SKM-1 (cell line): Measurements from ENCODE around the gene POLR3A.

Experiments used
- DNase-seq: peaks from one replicate; lab custom pipeline; 2025; ENCODE audit not compliant: unreplicated experiment; lab: John Stamatoyannopoulos, UW

POLR3A gene

GRCh38 chr10:77983384-77984341 lies 45.7 kb downstream of the POLR3A start:
- DNase-seq = peak; percentile 36

DNA sequence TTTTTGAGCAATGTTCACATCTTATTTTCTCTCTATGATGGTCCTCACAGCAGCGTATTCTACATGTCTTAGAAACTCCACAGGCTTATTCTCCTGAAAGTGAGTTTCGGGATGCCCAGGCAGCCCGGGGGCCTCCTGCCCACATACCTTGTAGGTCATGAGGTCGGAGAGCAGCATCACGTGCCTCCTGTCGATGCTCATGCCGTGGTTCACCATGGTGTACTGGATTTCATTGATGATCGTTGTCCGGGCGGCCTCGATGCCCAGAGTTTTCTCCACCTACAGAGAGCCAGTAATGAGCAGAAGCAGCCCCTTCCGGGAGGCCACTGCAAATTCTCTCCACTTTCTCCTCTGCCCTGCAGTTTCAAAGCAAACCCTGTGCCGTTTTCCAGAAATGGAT lies 48.0 kb downstream of the POLR3A start:
- no peak for DNase-seq

- DNase-seq = no peak
Observed at GRCh38 chr10:77979221-77979620, 50.1 kb downstream of the POLR3A start.

DNA sequence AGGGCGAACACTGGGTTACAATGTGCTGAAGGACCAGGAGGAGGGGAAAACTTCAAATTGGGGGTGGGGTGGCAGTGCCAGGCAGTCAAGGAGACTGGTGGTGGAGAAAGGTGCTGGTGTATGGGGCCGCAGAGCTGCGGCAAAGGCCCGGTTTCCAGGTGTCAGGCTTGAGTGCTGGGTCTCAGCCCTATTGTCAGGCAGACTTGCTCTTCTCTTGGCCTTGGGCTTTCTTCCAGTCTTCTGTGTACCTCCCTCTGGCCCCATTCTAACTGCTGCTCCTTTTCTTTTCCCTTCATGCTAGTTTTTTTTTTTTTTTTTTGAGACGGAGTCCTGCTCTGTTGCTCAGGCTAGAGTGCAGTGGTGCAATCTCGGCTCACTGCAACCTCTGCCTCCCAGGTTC lies 51.0 kb downstream of the POLR3A start:
- no peak for DNase-seq

DNA sequence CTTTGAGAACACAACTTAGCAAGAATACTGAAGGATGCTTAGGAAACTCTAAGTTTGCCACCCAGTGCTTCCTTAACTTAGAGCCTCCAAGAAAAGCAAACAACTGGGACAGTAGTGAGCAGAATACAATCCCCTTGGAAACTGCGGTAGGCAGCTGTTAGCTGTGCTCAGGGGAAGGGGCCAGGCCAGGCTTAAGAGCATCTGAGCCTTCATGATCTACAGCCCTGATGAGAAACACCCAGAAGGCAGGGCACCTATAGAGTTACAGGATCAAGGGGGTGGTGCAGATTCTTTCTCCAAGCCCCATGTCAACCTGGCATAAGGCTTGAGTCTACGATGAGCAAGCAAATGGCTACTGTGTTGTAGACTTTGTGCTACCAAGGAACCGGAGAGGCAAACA lies 51.4 kb downstream of the POLR3A start:
- DNase-seq = no peak

- DNase-seq = no peak
Observed at GRCh38 chr10:77977016-77977415, 52.3 kb downstream of the POLR3A start.

GRCh38 chr10:77975086-77975666 lies 54.1 kb downstream of the POLR3A start:
- DNase-seq = no peak

DNA sequence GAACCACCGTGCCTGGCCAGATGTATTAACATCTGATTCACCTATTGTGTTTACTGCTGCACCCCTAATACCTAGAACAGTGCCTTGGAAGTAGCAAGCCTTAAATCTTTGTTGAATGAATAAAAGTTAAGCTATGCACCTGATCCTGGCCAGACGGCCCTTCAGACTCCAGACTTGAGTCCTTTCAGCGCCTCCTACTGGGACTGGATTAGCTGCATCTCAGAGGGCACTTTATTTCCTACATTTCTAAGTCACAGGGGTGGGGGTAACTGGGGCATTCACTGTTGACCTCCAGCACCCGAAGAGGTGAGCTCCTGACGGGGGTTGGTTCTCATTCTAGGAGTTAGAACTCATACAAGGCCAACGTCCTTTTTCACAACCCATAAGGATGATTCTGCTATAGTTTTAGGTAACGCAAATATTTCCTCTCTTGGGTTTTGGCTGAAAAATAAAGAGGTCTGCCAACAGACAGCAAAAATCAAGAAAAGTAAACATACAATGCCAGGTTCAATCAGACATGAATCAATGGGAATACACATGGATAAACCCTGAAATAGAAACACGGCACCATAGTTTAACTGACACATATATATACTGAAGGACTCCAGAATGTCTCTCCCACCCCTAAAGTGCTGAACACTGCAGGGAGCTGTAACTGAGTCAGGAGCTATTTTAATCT lies 54.8 kb downstream of the POLR3A start:
- DNase-seq = no peak

- DNase-seq = no peak
Observed at GRCh38 chr10:77973276-77973675, 56.0 kb downstream of the POLR3A start.

GRCh38 chr10:77972148-77972547 lies 57.2 kb downstream of the POLR3A start:
- no peak for DNase-seq

GRCh38 chr10:77971804-77972144 lies 57.5 kb downstream of the POLR3A start:
- DNase-seq = no peak

DNA sequence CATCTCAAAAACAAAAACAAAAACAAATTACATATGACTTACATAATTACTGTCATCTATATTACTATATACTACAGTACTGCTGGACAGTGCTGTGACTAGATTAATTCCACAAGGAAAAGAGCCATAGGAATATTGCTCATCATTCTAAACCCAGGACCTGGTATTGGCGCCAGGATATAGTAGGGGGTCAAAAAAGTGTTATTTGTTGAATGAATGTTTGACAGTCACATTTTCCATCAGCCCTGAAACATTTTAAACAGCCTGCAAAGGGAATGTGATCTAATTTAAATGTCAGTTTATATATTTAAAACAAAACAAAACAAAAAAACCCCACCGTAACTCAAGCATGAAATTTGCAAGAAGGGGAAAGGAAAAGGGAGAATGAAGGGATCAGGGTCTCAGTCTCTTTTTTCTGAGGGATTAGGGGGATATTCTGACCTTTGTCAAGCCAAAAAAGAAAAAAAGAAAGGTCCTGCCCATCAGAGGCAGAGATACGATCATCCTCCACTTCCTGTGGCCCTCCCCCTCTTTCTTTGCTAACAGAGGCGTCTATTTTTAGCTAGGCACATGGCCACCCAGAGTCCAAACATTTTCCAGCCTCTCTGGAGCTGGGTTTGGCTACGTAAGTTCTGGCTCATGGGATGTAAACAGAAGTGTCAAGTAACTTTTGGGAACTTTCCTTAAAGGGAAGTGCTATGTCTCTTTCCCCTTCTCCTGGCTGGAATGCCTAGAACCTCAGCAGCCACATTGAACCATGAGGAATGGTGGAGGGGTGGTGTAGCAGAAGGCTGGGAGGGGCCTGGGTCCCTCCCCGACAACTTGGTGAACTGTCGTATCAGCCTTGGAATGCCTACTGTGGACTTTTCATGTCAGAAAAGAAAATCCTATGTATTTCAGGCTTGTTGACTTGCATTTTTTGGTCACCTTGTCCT lies 58.2 kb downstream of the POLR3A start:
- no peak for DNase-seq

DNA sequence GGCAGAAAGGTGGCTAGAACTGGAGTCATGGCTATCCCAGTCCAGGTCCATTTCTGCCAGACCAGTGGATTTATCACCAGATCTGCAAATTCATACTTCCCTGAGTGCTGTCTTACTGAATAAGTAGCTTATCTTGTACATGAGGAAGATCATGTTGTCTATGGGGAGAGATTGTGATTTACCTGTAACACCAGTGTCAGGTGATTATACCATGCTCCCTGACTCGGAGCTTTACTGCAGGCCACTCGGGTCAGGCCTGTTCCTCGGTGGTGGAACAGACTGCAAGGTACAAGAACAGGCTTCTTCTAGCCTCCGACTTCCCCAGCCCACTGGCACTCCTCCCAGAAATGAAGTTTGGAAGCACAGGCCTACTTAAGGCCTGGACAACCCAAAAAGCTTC lies 60.2 kb downstream of the POLR3A start:
- no peak for DNase-seq

DNA sequence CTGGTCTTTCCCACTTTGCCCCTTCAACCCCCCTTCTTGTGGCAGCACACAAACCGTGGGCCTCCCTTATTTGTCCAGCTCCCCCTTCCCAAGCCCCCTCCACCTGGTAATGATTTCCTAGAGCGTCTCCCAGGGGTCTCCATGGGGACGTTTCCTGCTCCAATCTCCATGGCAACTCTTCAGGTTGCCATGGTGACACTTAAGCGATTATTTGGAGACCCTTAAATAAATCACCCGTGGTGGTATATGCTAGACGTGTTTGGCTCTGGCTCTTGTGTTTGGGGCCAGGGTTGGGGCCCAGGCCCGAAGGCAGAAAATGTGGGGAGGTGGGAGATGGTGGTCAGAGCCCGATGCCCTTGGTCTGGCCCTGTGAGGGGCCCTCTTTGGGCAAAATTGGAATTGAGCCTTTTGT lies 61.7 kb downstream of the POLR3A start:
- DNase-seq = no peak

- DNase-seq = no peak
Observed at GRCh38 chr10:77965294-77965693, 64.0 kb downstream of the POLR3A start.

GRCh38 chr10:77964811-77965210 lies 64.5 kb downstream of the POLR3A start:
- no peak for DNase-seq

DNA sequence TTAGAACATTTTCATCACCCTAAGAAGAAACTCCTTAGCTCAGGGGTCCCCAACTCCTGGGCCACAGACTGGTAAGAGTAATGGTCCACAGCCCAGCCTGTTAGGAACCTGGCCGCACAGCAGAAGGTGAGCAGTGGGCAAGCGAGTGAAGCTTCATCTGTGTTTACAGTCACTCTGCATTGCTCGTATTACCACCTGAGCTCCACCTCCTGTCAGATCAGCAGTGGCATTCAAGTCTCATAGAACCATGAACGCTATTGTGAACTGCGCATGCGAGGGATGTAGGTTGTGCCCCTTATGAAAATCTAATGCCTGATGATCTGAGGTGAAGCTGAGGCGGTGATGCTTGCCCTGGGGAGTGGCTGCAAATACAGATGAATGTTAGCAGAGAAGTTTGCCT lies 65.4 kb downstream of the POLR3A start:
- no peak for DNase-seq

GRCh38 chr10:77962350-77963146 lies 66.8 kb downstream of the POLR3A start:
- DNase-seq = no peak

GRCh38 chr10:77961668-77962067 lies 67.6 kb downstream of the POLR3A start:
- no peak for DNase-seq

DNA sequence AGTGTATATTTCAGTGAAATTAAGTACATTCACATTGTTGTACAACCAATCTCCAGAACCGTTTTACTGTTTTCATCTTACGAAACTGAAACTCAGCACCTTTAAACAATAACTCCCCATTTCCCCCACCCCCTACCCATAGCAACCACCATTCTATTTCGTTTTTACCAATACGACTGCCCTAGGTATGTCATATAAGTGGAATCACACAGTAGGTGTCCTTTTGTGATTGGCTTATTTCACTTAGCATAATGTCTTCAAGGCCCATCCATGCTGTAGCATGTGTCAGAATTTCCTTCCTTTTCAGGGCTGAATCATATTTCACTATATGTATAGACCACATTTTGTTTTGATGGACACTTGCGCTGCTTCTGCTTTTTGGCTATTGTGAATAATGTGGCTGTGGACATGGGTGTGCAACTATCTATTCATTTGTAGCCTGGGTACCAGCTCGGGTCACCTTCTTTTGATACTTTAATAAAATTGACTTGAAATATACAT lies 68.4 kb downstream of the POLR3A start:
- DNase-seq = no peak
